KOPT-K1 (cell line): ENCODE measurements around the gene MAML2.

Experiments used
- H3K27ac ChIP-seq: fragments of 200-600 bp; sonication (generic); 2 replicates; pipeline ENCODE4 v1.5.1; 2016; ENCODE audit warnings: antibody characterized with exemption, mild to moderate bottlenecking, low read depth, low read length; ENCODE audit not compliant: poor library complexity, severe bottlenecking
- H3K36me3 ChIP-seq: fragments of 200-600 bp; sonication (generic); 2 replicates; pipeline ENCODE4 v1.5.1; 2017; ENCODE audit warnings: antibody characterized with exemption, mild to moderate bottlenecking, low read length, moderate library complexity; ENCODE audit not compliant: insufficient read depth
- H3K9me3 ChIP-seq: fragments of 200-600 bp; sonication (generic); 2 replicates; pipeline ENCODE4 v1.5.1; 2017; ENCODE audit warnings: antibody characterized with exemption, low read length, mild to moderate bottlenecking; ENCODE audit not compliant: insufficient read depth, poor library complexity, severe bottlenecking

MAML2 gene

GRCh38 chr11:96015906-96016565 lies 327.0 kb downstream of the MAML2 start:
- Histone ChIP-seq H3K27ac (no peak overlapping the region), H3K9me3 (no peaks in the 10 kb centered on the region), H3K36me3 (no peaks in the 10 kb centered on the region)

GRCh38 chr11:96014217-96014616 lies 328.8 kb downstream of the MAML2 start:
- H3K27ac ChIP-seq = peak overlapping the region; percentile 38

GRCh38 chr11:96013461-96014213 lies 329.4 kb downstream of the MAML2 start:
- Histone ChIP-seq H3K36me3 (no peaks in the 10 kb centered on the region), H3K9me3 (no peaks in the 10 kb centered on the region), H3K27ac (peak overlapping the region; percentile 38)

More at GRCh38 chr11:96014217-96014616, 328.8 kb downstream of the MAML2 start:
- no peaks in the 10 kb centered on the region for H3K36me3 ChIP-seq
- no peaks in the 10 kb centered on the region for H3K9me3 ChIP-seq

- H3K27ac ChIP-seq = peak overlapping the region; percentile 31
- H3K9me3 ChIP-seq = no peaks in the 10 kb centered on the region
- H3K36me3 ChIP-seq = no peaks in the 10 kb centered on the region
Observed at GRCh38 chr11:96012086-96012824, 330.7 kb downstream of the MAML2 start.

GRCh38 chr11:96010683-96011082 lies 332.3 kb downstream of the MAML2 start:
- H3K36me3 ChIP-seq = no peaks in the 10 kb centered on the region
- H3K9me3 ChIP-seq = no peaks in the 10 kb centered on the region
- no peak overlapping the region for H3K27ac ChIP-seq

- Histone ChIP-seq H3K36me3 (no peaks in the 10 kb centered on the region), H3K27ac (no peak overlapping the region), H3K9me3 (no peaks in the 10 kb centered on the region)
Observed at GRCh38 chr11:96008161-96008720, 334.8 kb downstream of the MAML2 start.

GRCh38 chr11:96006037-96006436 lies 337.0 kb downstream of the MAML2 start:
- no peaks in the 10 kb centered on the region for H3K9me3 ChIP-seq
- no peak overlapping the region for H3K27ac ChIP-seq
- H3K36me3 ChIP-seq = no peaks in the 10 kb centered on the region

- Histone ChIP-seq H3K9me3 (no peaks in the 10 kb centered on the region), H3K36me3 (no peaks in the 10 kb centered on the region), H3K27ac (no peak overlapping the region)
Observed at GRCh38 chr11:96004862-96005261, 338.1 kb downstream of the MAML2 start.

- no peaks in the 10 kb centered on the region for H3K36me3 ChIP-seq
- H3K27ac ChIP-seq = no peak overlapping the region
- no peaks in the 10 kb centered on the region for H3K9me3 ChIP-seq
Observed at GRCh38 chr11:96002754-96003290, 340.2 kb downstream of the MAML2 start.

GRCh38 chr11:96002339-96002738 lies 340.7 kb downstream of the MAML2 start:
- Histone ChIP-seq H3K36me3 (no peaks in the 10 kb centered on the region), H3K27ac (no peak overlapping the region), H3K9me3 (no peaks in the 10 kb centered on the region)

- Histone ChIP-seq H3K36me3 (no peaks in the 10 kb centered on the region), H3K9me3 (no peaks in the 10 kb centered on the region), H3K27ac (no peak overlapping the region)
Observed at GRCh38 chr11:96001037-96001436, 342.0 kb downstream of the MAML2 start.

GRCh38 chr11:95999711-96000406 lies 343.1 kb downstream of the MAML2 start:
- H3K27ac ChIP-seq = no peak overlapping the region

GRCh38 chr11:95996621-95997235 lies 346.3 kb downstream of the MAML2 start:
- no peaks in the 10 kb centered on the region for H3K36me3 ChIP-seq
- no peak overlapping the region for H3K27ac ChIP-seq
- H3K9me3 ChIP-seq = no peaks in the 10 kb centered on the region

More at GRCh38 chr11:95999711-96000406, 343.1 kb downstream of the MAML2 start:
- H3K9me3 ChIP-seq = no peaks in the 10 kb centered on the region
- H3K36me3 ChIP-seq = no peaks in the 10 kb centered on the region

GRCh38 chr11:95994329-95994728 lies 348.7 kb downstream of the MAML2 start:
- Histone ChIP-seq H3K36me3 (no peaks in the 10 kb centered on the region), H3K27ac (no peak overlapping the region), H3K9me3 (no peaks in the 10 kb centered on the region)
